Activated CD4-positive, alpha-beta memory T cell treated with anti-CD3 and anti-CD28 coated beads for 36 hours (primary cell): ENCODE measurements around the gene SELENOT. TPM values are rescaled to one million over a fixed set of nuclear protein-coding genes. Genes with fewer than 3 reads are reported as not detected.
"Not testable (repeated sequence)": the region's sequence is repeated elsewhere in the genome, so short reads cannot be mapped to it uniquely, and the experiment has no call there.

Experiments used
- CTCF ChIA-PET: fragments of 350-600 bp; sonication (Branson Sonifier 250); formaldehyde crosslinking; loops from one replicate; lab custom pipeline; 2021; ENCODE audit warnings: antibody characterized with exemption, inconsistent platforms; lab: Charles Lee
- POLR2A ChIA-PET: fragments of 350-600 bp; sonication (Branson Sonifier 250); formaldehyde crosslinking; loops from one replicate; lab custom pipeline; 2021; ENCODE audit warnings: antibody characterized with exemption; lab: Charles Lee
- DNase-seq: peaks from one replicate; pipeline ENCODE4 v3.0.0-alpha.2; 2020
- H3K27ac Mint-ChIP-seq: one replicate; pipeline ENCODE4 v1.8.0; 2021; ENCODE audit warnings: mixed read lengths
- H3K27me3 Mint-ChIP-seq: one replicate; pipeline ENCODE4 v1.8.0; 2021; ENCODE audit warnings: mixed read lengths
- H3K36me3 Mint-ChIP-seq: one replicate; pipeline ENCODE4 v1.8.0; 2021; ENCODE audit warnings: mixed read lengths
- H3K4me1 Mint-ChIP-seq: one replicate; pipeline ENCODE4 v1.8.0; 2021; ENCODE audit warnings: low read depth, mixed read lengths
- H3K4me3 Mint-ChIP-seq: one replicate; pipeline ENCODE4 v1.8.0; 2021; ENCODE audit warnings: mild to moderate bottlenecking, mixed read lengths
- H3K9me3 Mint-ChIP-seq: one replicate; pipeline ENCODE4 v1.8.0; 2021; ENCODE audit warnings: mixed read lengths
- intact Hi-C: fragments of 100-400 bp; cut with micrococcal nuclease; formaldehyde crosslinking; loops from one replicate; pipeline ENCODE4 v1.15.1; 2023
- total RNA-seq, 2 experiments: library from RNA; stranded (reverse); gene quantifications; one replicate each; pipeline ENCODE4 v1.2.3, GENCODE V29; 2021

SELENOT gene
- total RNA-seq, 2 experiments from 2014 or later: 105 to 111 TPM

GRCh38 chr3:150610785-150611184, 7.7 kb downstream of the SELENOT start:
- peaks cover 79% of the 10 kb centered on the region for H3K4me1 Mint-ChIP-seq
- H3K4me3 Mint-ChIP-seq: no peak overlapping the region
- H3K27me3 Mint-ChIP-seq: no peaks in the 10 kb centered on the region
- H3K27ac Mint-ChIP-seq: no peak overlapping the region
- H3K36me3 Mint-ChIP-seq: peaks cover 39% of the 10 kb centered on the region
- no peak for DNase-seq
- intact Hi-C loops: loop anchor here (5.0 kb wide), 1 partner anchor 72 kb away; no protein-coding TSS in a partner anchor
- POLR2A ChIA-PET: no interaction called here
- H3K9me3 Mint-ChIP-seq: peaks cover 2% of the 10 kb centered on the region
- CTCF ChIA-PET: interaction anchor here (1.1 kb wide), 1 partner anchor 157 kb away, joined by 3 read pairs; no protein-coding TSS in a partner anchor

GRCh38 chr3:150611666-150612065, 8.5 kb downstream of the SELENOT start:
- ChIA-PET POLR2A (no interaction called here), CTCF (no interaction called here)
- no peaks in the 10 kb centered on the region for H3K27me3 Mint-ChIP-seq
- peaks cover 2% of the 10 kb centered on the region for H3K9me3 Mint-ChIP-seq
- intact Hi-C loops: loop anchor here (5.0 kb wide), 1 partner anchor 71 kb away; no protein-coding TSS in a partner anchor
- peaks cover 73% of the 10 kb centered on the region for H3K4me1 Mint-ChIP-seq
- peaks cover 36% of the 10 kb centered on the region for H3K36me3 Mint-ChIP-seq
- no peak overlapping the region for H3K27ac Mint-ChIP-seq
- H3K4me3 Mint-ChIP-seq: no peak overlapping the region
- no peak for DNase-seq

GRCh38 chr3:150612494-150612893, 9.4 kb downstream of the SELENOT start:
- intact Hi-C loops: loop anchor here (5.0 kb wide), 1 partner anchor 70 kb away; no protein-coding TSS in a partner anchor
- Mint-ChIP-seq H3K9me3 (peaks cover 2% of the 10 kb centered on the region), H3K4me3 (no peak overlapping the region), H3K36me3 (peaks cover 30% of the 10 kb centered on the region), H3K27ac (no peak overlapping the region), H3K27me3 (no peaks in the 10 kb centered on the region), H3K4me1 (peaks cover 71% of the 10 kb centered on the region)
- CTCF ChIA-PET: interaction anchor here (0.9 kb wide), 1 partner anchor 68 kb away, joined by 3 read pairs; no protein-coding TSS in a partner anchor
- POLR2A ChIA-PET: interaction anchor here (0.8 to 2.8 kb wide), 2 partner anchors 10 to 18 kb away, joined by 4 to 20 read pairs; partner anchors contain the start of gene SELENOT
- DNase-seq: no peak

- intact Hi-C loops: loop anchor here (5.0 kb wide), 1 partner anchor 69 kb away; no protein-coding TSS in a partner anchor
- Mint-ChIP-seq H3K36me3 (peaks cover 28% of the 10 kb centered on the region), H3K27ac (peak overlapping the region; percentile 56), H3K4me1 (peaks cover 66% of the 10 kb centered on the region), H3K4me3 (no peak overlapping the region), H3K9me3 (peaks cover 2% of the 10 kb centered on the region), H3K27me3 (no peaks in the 10 kb centered on the region)
- no peak for DNase-seq
- ChIA-PET POLR2A (interaction anchor here (0.7 to 2.8 kb wide), 3 partner anchors 10 to 258 kb away, joined by 4 to 20 read pairs (median 5); partner anchors contain the start of gene SELENOT), CTCF (interaction anchor here (0.9 kb wide), 1 partner anchor 69 kb away, joined by 3 read pairs; no protein-coding TSS in a partner anchor)
Observed at GRCh38 chr3:150613034-150613433, 9.9 kb downstream of the SELENOT start.

GRCh38 chr3:150613709-150614480, 10.8 kb downstream of the SELENOT start:
- ChIA-PET CTCF (no interaction called here), POLR2A (interaction anchor here (0.7 to 2.8 kb wide), 3 partner anchors 8 to 257 kb away, joined by 4 to 20 read pairs (median 5); partner anchors contain the start of gene SELENOT)
- intact Hi-C loops: loop anchor here (5.0 kb wide), 1 partner anchor 68 kb away; no protein-coding TSS in a partner anchor
- peaks cover 2% of the 10 kb centered on the region for H3K9me3 Mint-ChIP-seq
- no peak overlapping the region for H3K4me3 Mint-ChIP-seq
- peaks cover 62% of the 10 kb centered on the region for H3K4me1 Mint-ChIP-seq
- H3K27me3 Mint-ChIP-seq: no peaks in the 10 kb centered on the region
- H3K27ac Mint-ChIP-seq: peak overlapping the region; percentile 82
- peaks cover 35% of the 10 kb centered on the region for H3K36me3 Mint-ChIP-seq
- no peak for DNase-seq

- Mint-ChIP-seq H3K36me3 (peaks cover 20% of the 10 kb centered on the region), H3K4me3 (no peak overlapping the region), H3K9me3 (no peaks in the 10 kb centered on the region), H3K27me3 (no peaks in the 10 kb centered on the region), H3K27ac (peak overlapping the region; percentile 14), H3K4me1 (peaks cover 42% of the 10 kb centered on the region)
- ChIA-PET POLR2A (interaction anchor here (0.6 kb wide), 1 partner anchor 84 kb away, joined by 3 read pairs; the partner anchor contains the start of gene ERICH6), CTCF (interaction anchor here (0.8 kb wide), 1 partner anchor 13 kb away, joined by 3 read pairs; no protein-coding TSS in a partner anchor)
- intact Hi-C loops: no loop called here
- DNase-seq: no peak
Observed at GRCh38 chr3:150620002-150620689, 17.0 kb downstream of the SELENOT start.

- POLR2A ChIA-PET, H3K27me3 Mint-ChIP-seq, intact Hi-C loops, DNase-seq, CTCF ChIA-PET, H3K9me3 Mint-ChIP-seq, H3K4me3 Mint-ChIP-seq, H3K27ac Mint-ChIP-seq: not testable (repeated sequence)
- H3K4me1 Mint-ChIP-seq: peaks cover 34% of the 10 kb centered on the region
- peaks cover 34% of the 10 kb centered on the region for H3K36me3 Mint-ChIP-seq
Observed at GRCh38 chr3:150622955-150623354, 19.8 kb downstream of the SELENOT start.

GRCh38 chr3:150623945-150624344, 20.8 kb downstream of the SELENOT start:
- no peaks in the 10 kb centered on the region for H3K27me3 Mint-ChIP-seq
- H3K9me3 Mint-ChIP-seq: no peaks in the 10 kb centered on the region
- ChIA-PET CTCF (no interaction called here), POLR2A (no interaction called here)
- H3K36me3 Mint-ChIP-seq: peaks cover 27% of the 10 kb centered on the region
- intact Hi-C loops: no loop called here
- H3K4me1 Mint-ChIP-seq: peaks cover 28% of the 10 kb centered on the region
- no peak for DNase-seq
- no peak overlapping the region for H3K4me3 Mint-ChIP-seq
- no peak overlapping the region for H3K27ac Mint-ChIP-seq

- no peak overlapping the region for H3K4me3 Mint-ChIP-seq
- peaks cover 34% of the 10 kb centered on the region for H3K36me3 Mint-ChIP-seq
- H3K4me1 Mint-ChIP-seq: peaks cover 12% of the 10 kb centered on the region
- ChIA-PET CTCF (interaction anchor here (1.1 kb wide), 1 partner anchor 239 kb away, joined by 3 read pairs; no protein-coding TSS in a partner anchor), POLR2A (no interaction called here)
- H3K27ac Mint-ChIP-seq: no peak overlapping the region
- H3K9me3 Mint-ChIP-seq: no peaks in the 10 kb centered on the region
- intact Hi-C loops: no loop called here
- no peak for DNase-seq
- H3K27me3 Mint-ChIP-seq: no peaks in the 10 kb centered on the region
Observed at GRCh38 chr3:150626148-150626930, 23.2 kb downstream of the SELENOT start.

GRCh38 chr3:150627557-150627956, 24.4 kb downstream of the SELENOT start:
- H3K9me3 Mint-ChIP-seq: no peaks in the 10 kb centered on the region
- CTCF ChIA-PET: interaction anchor here (1.1 kb wide), 1 partner anchor 237 kb away, joined by 3 read pairs; no protein-coding TSS in a partner anchor
- POLR2A ChIA-PET: no interaction called here
- H3K4me3 Mint-ChIP-seq: no peak overlapping the region
- no peak overlapping the region for H3K27ac Mint-ChIP-seq
- peaks cover 34% of the 10 kb centered on the region for H3K36me3 Mint-ChIP-seq
- no peak for DNase-seq
- H3K27me3 Mint-ChIP-seq: no peaks in the 10 kb centered on the region
- intact Hi-C loops: no loop called here
- peaks cover 2% of the 10 kb centered on the region for H3K4me1 Mint-ChIP-seq

- intact Hi-C loops: no loop called here
- ChIA-PET POLR2A (no interaction called here), CTCF (no interaction called here)
Observed at GRCh38 chr3:150631515-150632221, 28.5 kb downstream of the SELENOT start.

More at GRCh38 chr3:150631515-150632221, 28.5 kb downstream of the SELENOT start:
- Mint-ChIP-seq H3K36me3 (peaks cover 19% of the 10 kb centered on the region), H3K27ac (no peak overlapping the region), H3K4me1 (peaks cover 24% of the 10 kb centered on the region), H3K9me3 (no peaks in the 10 kb centered on the region), H3K4me3 (no peak overlapping the region), H3K27me3 (no peaks in the 10 kb centered on the region)
- DNase-seq: no peak
